GM12801 (cell line): ENCODE measurements around the gene KCNAB2.

Experiments used
- CTCF ChIP-seq: IDR thresholded peaks from one replicate; pipeline ENCODE4 v1.5.1; 2011; ENCODE audit warnings: control low read depth; ENCODE audit not compliant: insufficient read length; ENCODE audit errors: extremely low read depth

Gene KCNAB2

GRCh38 chr1:6148497-6149241 is 103.0 kb downstream of the KCNAB2 start:
- TF ChIP-seq CTCF: no peak

- no peak for TF ChIP-seq CTCF
Measured at GRCh38 chr1:6149597-6149996, 103.9 kb downstream of the KCNAB2 start.

- no peak for TF ChIP-seq CTCF
Measured at GRCh38 chr1:6150006-6150938, 104.6 kb downstream of the KCNAB2 start.
